ENCODE results near the gene CYFIP2. TPM values are rescaled to one million over a fixed set of nuclear protein-coding genes. Genes with fewer than 3 reads are reported as not detected.

The CYFIP2 gene
- total RNA-seq, 1 donor from 2014 or later: 96.8 TPM

GRCh38 chr5:157431544-157432200 is 165.7 kb downstream of the CYFIP2 start:
- DNase-seq (ENCODE audit: low read depth): peak; percentile 48
- H3K4me2 ChIP-seq (ENCODE audit: low read length): no peak overlapping the region

GRCh38 chr5:157434096-157434495 is 168.2 kb downstream of the CYFIP2 start:
- DNase-seq (ENCODE audit: low read depth): no peak
- Mint-ChIP-seq H3K4me3 (ENCODE audit: unreplicated experiment) (no peak overlapping the region), H3K4me1 (ENCODE audit: low read depth, unreplicated experiment) (peaks cover 8% of the 10 kb centered on the region), H3K36me3 (ENCODE audit: low read depth, unreplicated experiment) (no peaks in the 10 kb centered on the region), H3K27ac (ENCODE audit: unreplicated experiment) (no peak overlapping the region), H3K27me3 (ENCODE audit: low read depth, unreplicated experiment) (no peaks in the 10 kb centered on the region), H3K9me3 (ENCODE audit: unreplicated experiment) (peaks cover 13% of the 10 kb centered on the region)
- H4K20me1 ChIP-seq (ENCODE audit: insufficient read depth, low read length): no peaks in the 10 kb centered on the region
- TF ChIP-seq, protein P1, sequence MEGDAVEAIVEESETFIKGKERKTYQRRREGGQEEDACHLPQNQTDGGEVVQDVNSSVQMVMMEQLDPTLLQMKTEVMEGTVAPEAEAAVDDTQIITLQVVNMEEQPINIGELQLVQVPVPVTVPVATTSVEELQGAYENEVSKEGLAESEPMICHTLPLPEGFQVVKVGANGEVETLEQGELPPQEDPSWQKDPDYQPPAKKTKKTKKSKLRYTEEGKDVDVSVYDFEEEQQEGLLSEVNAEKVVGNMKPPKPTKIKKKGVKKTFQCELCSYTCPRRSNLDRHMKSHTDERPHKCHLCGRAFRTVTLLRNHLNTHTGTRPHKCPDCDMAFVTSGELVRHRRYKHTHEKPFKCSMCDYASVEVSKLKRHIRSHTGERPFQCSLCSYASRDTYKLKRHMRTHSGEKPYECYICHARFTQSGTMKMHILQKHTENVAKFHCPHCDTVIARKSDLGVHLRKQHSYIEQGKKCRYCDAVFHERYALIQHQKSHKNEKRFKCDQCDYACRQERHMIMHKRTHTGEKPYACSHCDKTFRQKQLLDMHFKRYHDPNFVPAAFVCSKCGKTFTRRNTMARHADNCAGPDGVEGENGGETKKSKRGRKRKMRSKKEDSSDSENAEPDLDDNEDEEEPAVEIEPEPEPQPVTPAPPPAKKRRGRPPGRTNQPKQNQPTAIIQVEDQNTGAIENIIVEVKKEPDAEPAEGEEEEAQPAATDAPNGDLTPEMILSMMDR (IDR thresholded peaks at IDR 0.05; ENCODE audit: insufficient read depth, low read depth, low read length): no peak
- TF ChIP-seq EZH2 (IDR thresholded peaks at IDR 0.05; ENCODE audit: insufficient read depth, low read length): no peak
- no peaks in the 10 kb centered on the region for H3K4me1 ChIP-seq (ENCODE audit: insufficient read depth, low read length)
- no peak overlapping the region for H3K27ac ChIP-seq (ENCODE audit: low read depth, low read length)
- no peaks in the 10 kb centered on the region for H3K36me3 ChIP-seq (ENCODE audit: insufficient read depth, low read length)
- no peak for FAIRE-seq
- H3K79me2 ChIP-seq (ENCODE audit: insufficient read depth, low read length): no peaks in the 10 kb centered on the region
- H3K4me3 ChIP-seq (ENCODE audit: insufficient read depth, low read depth, low read length): no peak overlapping the region
- no peak overlapping the region for H2AFZ ChIP-seq (ENCODE audit: low read depth, low read length)
- no peaks in the 10 kb centered on the region for H3K27me3 ChIP-seq (ENCODE audit: insufficient read depth, low read length)
- H3K9me3 ChIP-seq (ENCODE audit: insufficient read depth, low read depth, low read length): peaks cover 3% of the 10 kb centered on the region
- H3K4me2 ChIP-seq (ENCODE audit: low read length): no peak overlapping the region
- no peak overlapping the region for H3K9ac ChIP-seq (ENCODE audit: low read length)

More at GRCh38 chr5:157431544-157432200, 165.7 kb downstream of the CYFIP2 start:
- FAIRE-seq: peak; percentile 87
- no peaks in the 10 kb centered on the region for H4K20me1 ChIP-seq (ENCODE audit: insufficient read depth, low read length)
- H3K36me3 Mint-ChIP-seq (ENCODE audit: low read depth, unreplicated experiment): no peaks in the 10 kb centered on the region
- no peak overlapping the region for H3K27ac ChIP-seq (ENCODE audit: low read depth, low read length)
- H3K9me3 Mint-ChIP-seq (ENCODE audit: unreplicated experiment): peaks cover 19% of the 10 kb centered on the region
- no peaks in the 10 kb centered on the region for H3K36me3 ChIP-seq (ENCODE audit: insufficient read depth, low read length)
- H3K4me1 ChIP-seq (ENCODE audit: insufficient read depth, low read length): no peaks in the 10 kb centered on the region
- H3K27me3 ChIP-seq (ENCODE audit: insufficient read depth, low read length): no peaks in the 10 kb centered on the region
- peaks cover 8% of the 10 kb centered on the region for H3K4me1 Mint-ChIP-seq (ENCODE audit: low read depth, unreplicated experiment)
- no peaks in the 10 kb centered on the region for H3K79me2 ChIP-seq (ENCODE audit: insufficient read depth, low read length)
- no peak overlapping the region for H3K9ac ChIP-seq (ENCODE audit: low read length)
- TF ChIP-seq, protein P1 (IDR thresholded peaks at IDR 0.05; ENCODE audit: insufficient read depth, low read depth, low read length): peak; percentile 46
- no peak for TF ChIP-seq EZH2 (IDR thresholded peaks at IDR 0.05; ENCODE audit: insufficient read depth, low read length)
- peaks cover 3% of the 10 kb centered on the region for H3K9me3 ChIP-seq (ENCODE audit: insufficient read depth, low read depth, low read length)
- H2AFZ ChIP-seq (ENCODE audit: low read depth, low read length): no peak overlapping the region
- H3K27me3 Mint-ChIP-seq (ENCODE audit: low read depth, unreplicated experiment): peaks cover 2% of the 10 kb centered on the region
- no peak overlapping the region for H3K27ac Mint-ChIP-seq (ENCODE audit: unreplicated experiment)
- no peak overlapping the region for H3K4me3 ChIP-seq (ENCODE audit: insufficient read depth, low read depth, low read length)
- H3K4me3 Mint-ChIP-seq (ENCODE audit: unreplicated experiment): no peak overlapping the region

GRCh38 chr5:157443041-157443549 is 177.2 kb downstream of the CYFIP2 start:
- H3K9me3 Mint-ChIP-seq (ENCODE audit: unreplicated experiment): peaks cover 2% of the 10 kb centered on the region
- no peak overlapping the region for H3K27ac Mint-ChIP-seq (ENCODE audit: unreplicated experiment)
- no peaks in the 10 kb centered on the region for H3K27me3 ChIP-seq (ENCODE audit: insufficient read depth, low read length)
- no peak overlapping the region for H3K4me3 Mint-ChIP-seq (ENCODE audit: unreplicated experiment)
- no peaks in the 10 kb centered on the region for H3K36me3 ChIP-seq (ENCODE audit: insufficient read depth, low read length)
- H3K79me2 ChIP-seq (ENCODE audit: insufficient read depth, low read length): no peaks in the 10 kb centered on the region
- no peak overlapping the region for H3K27ac ChIP-seq (ENCODE audit: low read depth, low read length)
- H3K4me2 ChIP-seq (ENCODE audit: low read length): peak overlapping the region; percentile 35
- no peak overlapping the region for H3K9ac ChIP-seq (ENCODE audit: low read length)
- H3K4me3 ChIP-seq (ENCODE audit: insufficient read depth, low read depth, low read length): no peak overlapping the region
- no peak overlapping the region for H2AFZ ChIP-seq (ENCODE audit: low read depth, low read length)
- FAIRE-seq: no peak
- TF ChIP-seq, protein P1 (IDR thresholded peaks at IDR 0.05; ENCODE audit: insufficient read depth, low read depth, low read length): no peak
- TF ChIP-seq EZH2 (IDR thresholded peaks at IDR 0.05; ENCODE audit: insufficient read depth, low read length): no peak
- no peaks in the 10 kb centered on the region for H4K20me1 ChIP-seq (ENCODE audit: insufficient read depth, low read length)
- H3K27me3 Mint-ChIP-seq (ENCODE audit: low read depth, unreplicated experiment): peaks cover 4% of the 10 kb centered on the region
- no peaks in the 10 kb centered on the region for H3K9me3 ChIP-seq (ENCODE audit: insufficient read depth, low read depth, low read length)
- peaks cover 4% of the 10 kb centered on the region for H3K4me1 ChIP-seq (ENCODE audit: insufficient read depth, low read length)
- H3K36me3 Mint-ChIP-seq (ENCODE audit: low read depth, unreplicated experiment): no peaks in the 10 kb centered on the region
- peak; percentile 8 for DNase-seq (ENCODE audit: low read depth)
- peaks cover 13% of the 10 kb centered on the region for H3K4me1 Mint-ChIP-seq (ENCODE audit: low read depth, unreplicated experiment)
